A549 (cell line): ENCODE results near the gene LRRC47. TPM values are rescaled to one million over a fixed set of nuclear protein-coding genes. Genes with fewer than 3 reads are reported as not detected.

Source experiments
- ATAC-seq, 2 experiments: fragments of 200-7000 bp in 1 of 2; fragments of >200 bp in 1 of 2; cut with Nextera tagmentation in 1 of 2; cut with Tn5 transposase in 1 of 2; 3 replicates each; pipeline versions ENCODE4 v1.8.0 to v1.9.1; 2018 to 2020; ENCODE audit warnings: mild to moderate bottlenecking in 1 of 2, moderate library complexity in 1 of 2
- CTCF ChIA-PET: fragments of 300-600 bp; sonication (Branson Sonifier 250); formaldehyde crosslinking; extraction: SDS; loops from one replicate; lab custom pipeline; 2021; ENCODE audit warnings: antibody characterized with exemption, inconsistent platforms; lab: Yijun Ruan, JAX
- POLR2A ChIA-PET: fragments of 350-600 bp; formaldehyde crosslinking; extraction: SDS; loops from one replicate; lab custom pipeline; 2021; ENCODE audit warnings: antibody characterized with exemption, inconsistent platforms; lab: Yijun Ruan, JAX
- DNase-seq, 2 experiments: peaks; one replicate each; pipeline versions ENCODE4 v3.0.0 to v3.0.0-alpha.2; 2011 to 2016; ENCODE audit warnings: low read depth in 1 of 2, low spot score in 1 of 2
- FAIRE-seq: peaks from 2 replicates; lab custom pipeline; 2011; peaks lifted over from hg19 to GRCh38; lab: Jason Lieb, UNC
- H3K27ac ChIP-seq, 2 experiments: fragments of >200 bp; sonication (Bioruptor Twin); formaldehyde crosslinking; 3 replicates each; pipeline ENCODE4 v1.5.1; 2016 to 2017
- H3K4me1 ChIP-seq: fragments of >200 bp; sonication (Bioruptor Twin); formaldehyde crosslinking; 3 replicates; pipeline ENCODE4 v1.6.1; 2016
- H3K4me2 ChIP-seq: fragments of >200 bp; sonication (Bioruptor Twin); formaldehyde crosslinking; 3 replicates; pipeline ENCODE4 v1.6.1; 2016
- H3K4me3 ChIP-seq: fragments of >200 bp; sonication (Bioruptor Twin); formaldehyde crosslinking; 3 replicates; pipeline ENCODE4 v1.5.1; 2016
- H3K9me3 ChIP-seq: fragments of >200 bp; sonication (Bioruptor Twin); formaldehyde crosslinking; 3 replicates; pipeline ENCODE4 v1.6.1; 2016
- BCL3 ChIP-seq: fragments of >200 bp; sonication (Bioruptor Twin); formaldehyde crosslinking; IDR thresholded peaks from 3 replicates; pipeline ENCODE4 v1.6.1; 2016
- CBX8 ChIP-seq: fragments of 200-600 bp; sonication (generic); IDR thresholded peaks from 2 replicates; pipeline ENCODE4 v1.6.1; 2016
- CHD2 ChIP-seq: fragments of 150-350 bp; IDR thresholded peaks from 2 replicates; pipeline ENCODE4 v1.6.1; 2014; ENCODE audit warnings: low read length; ENCODE audit not compliant: partially characterized antibody
- CHD4 ChIP-seq: fragments of 200-600 bp; sonication (generic); IDR thresholded peaks from 2 replicates; pipeline ENCODE4 v1.6.1; 2016; ENCODE audit warnings: antibody characterized with exemption, mild to moderate bottlenecking, borderline replicate concordance
- CTCF ChIP-seq: fragments of >200 bp; sonication (Bioruptor Twin); formaldehyde crosslinking; IDR thresholded peaks from 3 replicates; pipeline ENCODE4 v1.5.1; 2016
- ELK1 ChIP-seq: fragments of 150-350 bp; IDR thresholded peaks from 2 replicates; pipeline ENCODE4 v1.6.1; 2014; ENCODE audit warnings: low read depth, mild to moderate bottlenecking, low read length
- FOSL2 ChIP-seq, 2 experiments: fragments of 450-650 bp in 1 of 2; fragments of >200 bp in 1 of 2; sonication (Bioruptor Twin) in 1 of 2; formaldehyde crosslinking; IDR thresholded peaks; 2 replicates each; pipeline versions ENCODE4 v1.5.0 to v1.6.1; 2016 to 2020; ENCODE audit warnings: mild to moderate bottlenecking in 1 of 2, moderate library complexity in 1 of 2
- FOXS1 ChIP-seq: fragments of 250-450 bp; sonication (Bioruptor Pico); IDR thresholded peaks from 2 replicates; pipeline ENCODE4 v1.5.0; 2020; ENCODE audit warnings: mild to moderate bottlenecking, moderate library complexity
- HDAC2 ChIP-seq: fragments of 200-600 bp; sonication (generic); IDR thresholded peaks from 2 replicates; pipeline ENCODE4 v1.6.1; 2016
- HEYL ChIP-seq: fragments of 250-450 bp; sonication (Bioruptor Pico); IDR thresholded peaks from 2 replicates; pipeline ENCODE4 v1.8.0; 2021; ENCODE audit warnings: mild to moderate bottlenecking, moderate library complexity
- HOXB5 ChIP-seq: fragments of 250-450 bp; sonication (Bioruptor Pico); IDR thresholded peaks from 2 replicates; pipeline ENCODE4 v1.5.0; 2020; ENCODE audit warnings: mild to moderate bottlenecking, moderate library complexity
- KDM5A ChIP-seq: fragments of 200-600 bp; sonication (generic); IDR thresholded peaks from 2 replicates; pipeline ENCODE4 v1.6.1; 2016; ENCODE audit warnings: antibody characterized with exemption, mild to moderate bottlenecking
- MAX ChIP-seq: IDR thresholded peaks from 2 replicates; pipeline ENCODE4 v1.6.1; 2012
- MAZ ChIP-seq: fragments of 150-350 bp; IDR thresholded peaks from 2 replicates; pipeline ENCODE4 v1.6.1; 2014; ENCODE audit warnings: antibody characterized with exemption, low read depth, low read length, borderline replicate concordance
- MYC ChIP-seq: IDR thresholded peaks from 2 replicates; pipeline ENCODE4 v1.6.1; 2012; ENCODE audit warnings: mild to moderate bottlenecking, inconsistent platforms, low read length, improper control_type of control experiment, borderline replicate concordance
- NPAS2 ChIP-seq: fragments of 250-450 bp; sonication (Bioruptor Pico); IDR thresholded peaks from 2 replicates; pipeline ENCODE4 v1.8.0; 2022; ENCODE audit warnings: mild to moderate bottlenecking, moderate library complexity, borderline replicate concordance
- PBX3 ChIP-seq: IDR thresholded peaks from 2 replicates; pipeline ENCODE4 v1.6.1; 2012
- PHF8 ChIP-seq: fragments of 200-600 bp; sonication (generic); IDR thresholded peaks from 2 replicates; pipeline ENCODE4 v1.6.1; 2016; ENCODE audit warnings: low read depth, mild to moderate bottlenecking, antibody characterized with exemption, moderate library complexity, borderline replicate concordance
- POLR2A ChIP-seq: IDR thresholded peaks from 2 replicates; pipeline ENCODE4 v1.6.1; 2012; ENCODE audit warnings: mild to moderate bottlenecking, low read length
- RCOR1 ChIP-seq: fragments of 150-350 bp; IDR thresholded peaks from 2 replicates; pipeline ENCODE4 v1.6.1; 2014; ENCODE audit warnings: antibody characterized with exemption, low read length, low read depth
- RFX5 ChIP-seq: fragments of 450-650 bp; IDR thresholded peaks from 2 replicates; pipeline ENCODE4 v1.7.1; 2014; ENCODE audit warnings: antibody characterized with exemption, mild to moderate bottlenecking, moderate library complexity
- SMC3 ChIP-seq: fragments of >200 bp; sonication (Bioruptor Twin); formaldehyde crosslinking; IDR thresholded peaks from 3 replicates; pipeline ENCODE4 v1.6.1; 2018; ENCODE audit warnings: inconsistent platforms
- SREBF2 ChIP-seq: fragments of 450-650 bp; IDR thresholded peaks from 2 replicates; pipeline ENCODE4 v1.6.1; 2014; ENCODE audit warnings: mild to moderate bottlenecking, moderate library complexity
- TP53 ChIP-seq: fragments of 250-450 bp; sonication (Bioruptor Pico); IDR thresholded peaks from 2 replicates; pipeline ENCODE4 v1.5.0; 2021; ENCODE audit warnings: mild to moderate bottlenecking, moderate library complexity
- ZFP36 ChIP-seq: fragments of 450-650 bp; IDR thresholded peaks from 2 replicates; pipeline ENCODE4 v1.6.1; 2014; ENCODE audit warnings: borderline replicate concordance; ENCODE audit not compliant: partially characterized antibody
- ZSCAN20 ChIP-seq: fragments of 250-450 bp; sonication (Bioruptor Pico); IDR thresholded peaks from 2 replicates; pipeline ENCODE4 v1.8.0; 2022; ENCODE audit warnings: mild to moderate bottlenecking, moderate library complexity
- WGBS: methylation state at CpG from one replicate; pipeline ENCODE4 v1.1.6; 2017; ENCODE audit errors: missing lambda C conversion rate; 5-methylcytosine and 5-hydroxymethylcytosine counted together
- polyA plus RNA-seq, 4 experiments: library from polyadenylated mRNA; depleted of rRNA in 3 of 4; stranded (reverse); fragments of >200 nt; fragmentation: RNase III in 1 of 4; extraction: RNeasy Plus Mini Kit Qiagen cat#74134 plus additional on column Dnase treatment in 1 of 4; gene quantifications; 2 replicates in 3 of 4; 3 replicates in 1 of 4; pipeline ENCODE4 v1.2.3, GENCODE V29; 2011 to 2017

LRRC47 gene
- polyA plus RNA-seq, 2 of the 4 experiments (the other 2 are of a cell fraction) = 28.5 to 41.6 TPM

- no peak overlapping the region for H3K27ac ChIP-seq
- ATAC-seq = no peak
- no peak overlapping the region for H3K4me3 ChIP-seq
- H3K9me3 ChIP-seq = no peaks in the 10 kb centered on the region
- WGBS = 94% methylated on average over 14 of the region's 34 CpGs
- no peak for TF ChIP-seq PBX3
- TF ChIP-seq MAX = no peak
- no peak for TF ChIP-seq CBX8
- no peak for TF ChIP-seq SREBF2
- TF ChIP-seq RCOR1 = no peak
- no peak for TF ChIP-seq MYC
- TF ChIP-seq FOSL2 (IDR thresholded peaks at IDR 0.05) = no peak
- no peak for TF ChIP-seq FOSL2 (CRISPR knock-in tag; IDR thresholded peaks at IDR 0.05)
- no peak for TF ChIP-seq POLR2A
- no peak for TF ChIP-seq PHF8
- no peak for TF ChIP-seq CHD2
- no peak for TF ChIP-seq KDM5A
- no peak for TF ChIP-seq CHD4
- TF ChIP-seq RFX5 = no peak
- no peak for TF ChIP-seq BCL3
- TF ChIP-seq TP53 = no peak
- TF ChIP-seq ZSCAN20 (CRISPR knock-in tag) = no peak
- TF ChIP-seq HDAC2 = no peak
- no peak for TF ChIP-seq FOXS1 (CRISPR knock-in tag)
- no peak for TF ChIP-seq ZFP36
- TF ChIP-seq, all 56 proteins: peak for 0
- ChIA-PET POLR2A (no interaction called here), CTCF (interaction anchor here (1.4 to 1.5 kb wide), 2 partner anchors 12 to 14 kb away, joined by 5 read pairs; no protein-coding TSS in a partner anchor)
- H3K4me1 ChIP-seq = peaks cover 8% of the 10 kb centered on the region; the same call in 2 of the 3 replicates
- no peak for FAIRE-seq
- no peak overlapping the region for H3K4me2 ChIP-seq
- no peak for DNase-seq
Observed at GRCh38 chr1:3789421-3790300, 6.6 kb downstream of the LRRC47 start.

- H3K9me3 ChIP-seq = no peaks in the 10 kb centered on the region
- H3K4me1 ChIP-seq = peaks cover under 1% of the 10 kb centered on the region; the same call in 1 of the 3 replicates
- 94% methylated on average over 8 of the region's 16 CpGs for WGBS
- H3K4me2 ChIP-seq = no peak overlapping the region
- ATAC-seq = no peak
- ChIA-PET POLR2A (no interaction called here), CTCF (interaction anchor here (1.4 kb wide), 1 partner anchor 13 kb away, joined by 5 read pairs; no protein-coding TSS in a partner anchor)
- DNase-seq = no peak
- no peak overlapping the region for H3K4me3 ChIP-seq
- H3K27ac ChIP-seq = no peak overlapping the region
- FAIRE-seq = no peak
- TF ChIP-seq SREBF2 (no peak), HEYL (CRISPR knock-in tag) (no peak), RCOR1 (no peak), POLR2A (no peak), MAZ (no peak), ELK1 (no peak), NPAS2 (no peak), ZFP36 (no peak), SMC3 (no peak), CTCF (no peak), BCL3 (no peak), PBX3 (no peak), PHF8 (no peak), HOXB5 (CRISPR knock-in tag) (no peak), RFX5 (no peak), MYC (no peak)
Observed at GRCh38 chr1:3788756-3789420, 7.4 kb downstream of the LRRC47 start.
